Measurements from ENCODE around the gene HGS. TPM values are rescaled to one million over a fixed set of nuclear protein-coding genes. Genes with fewer than 3 reads are reported as not detected.

Gene HGS
- total and polyA plus RNA-seq, 2 of the 13 experiments (the other 11 are each of a cell fraction or from before 2014, with no cell fraction given), result 73.3 to 78.1 TPM

DNA sequence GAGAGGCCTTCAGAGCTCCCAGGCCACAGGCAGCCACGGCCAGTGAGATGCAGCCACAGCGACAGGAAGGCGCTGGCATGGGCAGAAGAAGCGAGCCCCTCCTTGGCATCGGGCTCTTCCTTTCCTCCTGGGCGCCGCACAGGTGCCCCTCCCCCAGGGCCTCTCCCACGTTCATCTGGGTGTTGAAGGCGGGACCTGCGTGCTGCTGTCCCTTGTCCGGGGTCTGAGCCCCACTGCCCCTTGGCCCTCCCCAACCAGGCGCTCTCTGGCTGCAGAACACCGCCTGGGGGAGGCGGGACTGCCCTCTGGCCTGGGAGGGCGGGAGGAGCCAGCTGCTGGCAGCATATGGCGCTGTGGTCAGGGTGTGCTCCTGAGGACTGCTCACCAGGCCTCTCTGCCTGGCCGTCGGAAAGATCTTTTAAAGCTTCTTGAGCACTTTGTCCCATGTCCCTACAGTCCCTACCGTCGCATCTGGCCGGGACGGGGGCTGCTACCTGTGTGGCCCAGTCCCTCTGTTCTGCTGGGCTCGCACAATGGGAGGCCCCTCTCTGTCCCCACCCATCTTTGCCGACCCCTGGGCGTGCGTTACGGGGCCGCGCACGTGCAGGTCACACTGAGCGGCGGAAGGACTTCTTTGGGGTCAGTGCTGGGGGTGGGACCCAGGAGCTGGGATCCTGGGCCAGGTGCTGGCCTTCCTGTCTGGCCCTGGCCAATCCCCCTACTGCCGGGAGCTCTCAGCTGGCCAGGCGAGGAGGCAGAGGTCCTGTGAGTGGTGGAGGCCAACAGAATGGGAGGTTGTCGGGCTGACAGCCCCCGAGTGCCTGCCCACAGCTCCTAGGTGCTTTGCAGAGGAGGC, 30.0 kb downstream of the HGS start (continued):
- peak; percentile 88; the same call in 1 of the 2 replicates for TF ChIP-seq ZNF281 (CRISPR knock-in tag; IDR thresholded peaks at IDR 0.05; ENCODE audit: borderline replicate concordance)
- TF ChIP-seq, protein P1, sequence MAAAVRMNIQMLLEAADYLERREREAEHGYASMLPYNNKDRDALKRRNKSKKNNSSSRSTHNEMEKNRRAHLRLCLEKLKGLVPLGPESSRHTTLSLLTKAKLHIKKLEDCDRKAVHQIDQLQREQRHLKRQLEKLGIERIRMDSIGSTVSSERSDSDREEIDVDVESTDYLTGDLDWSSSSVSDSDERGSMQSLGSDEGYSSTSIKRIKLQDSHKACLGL (CRISPR knock-in tag; IDR thresholded peaks at IDR 0.05), result peak; percentile 78
- no peak for TF ChIP-seq PLSCR1 (CRISPR knock-in tag; IDR thresholded peaks at IDR 0.05; ENCODE audit: borderline replicate concordance)
- no peak for TF ChIP-seq SIX4 (CRISPR knock-in tag; IDR thresholded peaks at IDR 0.05)
- no peak for TF ChIP-seq MBD4 (IDR thresholded peaks at IDR 0.05; ENCODE audit: borderline replicate concordance, low read length)
- TF ChIP-seq HNRNPLL (IDR thresholded peaks at IDR 0.05; ENCODE audit: low read depth, low read length, poor library complexity, severe bottlenecking), result peak; percentile 49
- no peak for TF ChIP-seq RORA (CRISPR knock-in tag; IDR thresholded peaks at IDR 0.05)
- TF ChIP-seq ZFYVE20 (CRISPR knock-in tag; IDR thresholded peaks at IDR 0.05; ENCODE audit: borderline replicate concordance, low read depth), result no peak
- TF ChIP-seq ZNF773 (CRISPR knock-in tag; IDR thresholded peaks at IDR 0.05; ENCODE audit: borderline replicate concordance), result peak; percentile 40; the same call in 1 of the 2 replicates
- 0 out of 2 replicates have a peak, but pooled peaks have one; percentile 3 for TF ChIP-seq WIZ (CRISPR knock-in tag; IDR thresholded peaks at IDR 0.05)
- peak; percentile 81 for TF ChIP-seq PHF21A (CRISPR knock-in tag; IDR thresholded peaks at IDR 0.05)
- no peak for TF ChIP-seq FOXM1 (CRISPR knock-in tag; IDR thresholded peaks at IDR 0.05)
- TF ChIP-seq FOXJ3 (CRISPR knock-in tag; IDR thresholded peaks at IDR 0.05; ENCODE audit: borderline replicate concordance), result no peak
- peak; percentile 40; the same call in 1 of the 2 replicates for TF ChIP-seq ATF7-NPFF (CRISPR knock-in tag; IDR thresholded peaks at IDR 0.05; ENCODE audit: low read depth)
- peak; percentile 69; the same call in 1 of the 2 replicates for TF ChIP-seq REXO4 (CRISPR knock-in tag; IDR thresholded peaks at IDR 0.05; ENCODE audit: borderline replicate concordance)
- TF ChIP-seq ZNF713 (CRISPR knock-in tag; IDR thresholded peaks at IDR 0.05), result no peak; the same call in 1 of the 2 replicates
- peak; percentile 8; the same call in 1 of the 2 replicates for TF ChIP-seq PRDM10 (CRISPR knock-in tag; IDR thresholded peaks at IDR 0.05; ENCODE audit: low read depth)
- peak; percentile 58; the same call in 1 of the 2 replicates for TF ChIP-seq POGZ (CRISPR knock-in tag; IDR thresholded peaks at IDR 0.05)
- TF ChIP-seq MEIS1 (CRISPR knock-in tag; IDR thresholded peaks at IDR 0.05; ENCODE audit: borderline replicate concordance), result peak; percentile 68; the same call in 1 of the 2 replicates
- TF ChIP-seq NFKB2 (CRISPR knock-in tag; IDR thresholded peaks at IDR 0.05; ENCODE audit: borderline replicate concordance), result peak; percentile 65; the same call in 1 of the 2 replicates
